Hepatic stellate cell (primary cell): ENCODE measurements around the gene FOXP4.

Source experiments
- DNase-seq: peaks from one replicate; pipeline ENCODE4 v3.0.0; 2011; ENCODE audit warnings: low spot score

The FOXP4 gene

DNA sequence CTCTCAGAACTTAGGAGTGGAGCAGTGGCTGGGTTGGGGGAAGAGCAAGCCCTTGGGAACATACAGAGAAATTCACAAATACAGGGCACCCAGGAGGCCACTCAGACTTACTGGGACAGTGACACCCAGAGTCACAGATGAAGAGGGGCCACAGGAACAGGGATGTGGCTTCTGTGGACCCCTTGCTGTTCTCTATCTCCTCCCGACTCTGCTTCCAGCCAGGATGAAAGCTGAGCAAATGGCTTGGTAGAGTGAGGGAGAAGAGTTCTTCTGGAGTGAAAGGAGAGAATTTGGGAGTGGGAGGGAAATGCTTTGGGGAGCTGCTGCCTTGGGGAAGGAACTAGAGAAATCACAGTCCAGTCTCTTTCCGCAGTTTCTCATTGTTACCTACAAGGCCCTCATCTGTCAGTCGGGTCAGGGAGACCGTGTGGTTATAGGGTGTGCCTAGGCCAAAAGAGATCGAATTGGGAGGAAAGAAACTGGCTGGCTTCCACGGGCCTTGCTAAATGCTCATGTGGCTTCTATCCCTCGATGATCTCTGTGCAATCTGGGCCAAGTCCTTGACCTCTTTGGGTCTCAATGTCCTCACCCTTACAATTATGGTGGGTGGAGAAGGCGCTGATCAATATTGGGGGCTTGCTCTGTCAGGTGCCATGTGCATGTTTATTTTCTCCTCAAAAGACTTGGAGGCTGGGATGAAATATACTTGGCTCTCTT lies 17.0 kb downstream of the FOXP4 start:
- no peak for DNase-seq

DNA sequence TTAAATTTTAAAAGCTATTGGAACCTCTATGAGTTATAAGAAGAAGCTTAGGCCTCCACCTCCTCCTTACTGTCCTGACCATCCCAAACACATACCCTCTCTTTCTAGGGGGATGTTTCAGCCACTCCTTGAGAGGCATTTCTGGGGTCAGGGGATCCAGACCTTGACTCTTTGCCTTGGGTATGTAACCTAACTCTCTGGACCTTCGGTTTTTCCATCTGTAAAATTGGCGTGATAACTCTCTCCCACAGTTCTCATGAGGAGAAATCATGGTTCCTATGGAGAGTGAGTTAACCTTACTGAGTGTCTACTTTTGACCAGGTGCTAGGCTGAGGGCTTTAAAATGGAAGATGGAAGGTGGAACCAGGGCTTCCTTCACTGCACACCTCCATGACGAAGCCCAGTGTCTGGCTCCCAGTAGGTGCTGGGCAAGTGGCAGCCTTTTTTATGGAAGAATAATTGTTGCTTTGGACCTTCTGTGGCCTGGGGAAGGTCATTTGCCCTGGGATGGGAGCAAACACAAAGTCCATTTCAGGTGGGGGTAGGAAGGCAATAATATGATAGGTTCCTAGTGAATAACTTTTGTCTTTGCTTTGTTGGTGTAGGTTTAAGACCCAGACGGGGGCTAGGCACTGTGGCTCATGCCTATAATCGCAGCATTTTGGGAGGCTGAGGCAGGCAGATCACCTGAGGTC lies 18.4 kb downstream of the FOXP4 start:
- no peak for DNase-seq

DNA sequence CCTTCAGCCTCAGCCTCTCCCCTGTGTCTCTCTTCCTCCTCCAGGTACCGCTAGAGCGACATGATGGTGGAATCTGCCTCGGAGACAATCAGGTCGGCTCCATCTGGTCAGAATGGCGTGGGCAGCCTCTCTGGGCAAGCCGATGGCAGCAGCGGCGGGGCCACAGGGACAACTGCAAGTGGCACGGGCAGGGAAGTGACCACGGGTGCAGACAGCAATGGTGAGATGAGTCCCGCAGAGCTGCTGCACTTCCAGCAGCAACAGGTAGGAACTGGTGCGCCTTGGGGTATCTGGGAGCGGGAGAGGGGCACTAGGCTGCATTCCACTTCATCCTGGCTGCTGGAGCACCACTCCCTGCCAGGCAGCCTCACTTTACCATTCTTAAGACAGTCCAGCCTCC lies 19.5 kb downstream of the FOXP4 start:
- no peak for DNase-seq

DNA sequence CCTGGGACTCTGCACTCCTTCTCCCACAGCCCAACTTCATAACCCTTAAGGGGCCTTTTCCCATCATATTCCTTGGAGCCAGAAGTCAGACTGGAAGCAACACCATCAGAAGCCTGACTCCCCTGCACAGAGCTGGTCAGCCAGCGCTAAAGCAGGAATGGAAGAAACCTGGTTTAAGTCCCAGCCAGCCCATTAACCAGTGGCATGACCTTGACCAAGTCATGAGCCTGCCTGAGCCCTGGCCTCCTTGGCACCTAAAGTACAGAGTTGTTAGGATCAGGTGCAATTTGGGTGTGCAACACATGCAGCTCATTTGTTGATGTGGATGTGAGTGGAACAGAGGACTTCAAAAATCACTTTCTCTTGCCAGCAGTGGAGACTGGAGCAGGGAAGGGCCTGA lies 20.8 kb downstream of the FOXP4 start:
- DNase-seq, result no peak

DNA sequence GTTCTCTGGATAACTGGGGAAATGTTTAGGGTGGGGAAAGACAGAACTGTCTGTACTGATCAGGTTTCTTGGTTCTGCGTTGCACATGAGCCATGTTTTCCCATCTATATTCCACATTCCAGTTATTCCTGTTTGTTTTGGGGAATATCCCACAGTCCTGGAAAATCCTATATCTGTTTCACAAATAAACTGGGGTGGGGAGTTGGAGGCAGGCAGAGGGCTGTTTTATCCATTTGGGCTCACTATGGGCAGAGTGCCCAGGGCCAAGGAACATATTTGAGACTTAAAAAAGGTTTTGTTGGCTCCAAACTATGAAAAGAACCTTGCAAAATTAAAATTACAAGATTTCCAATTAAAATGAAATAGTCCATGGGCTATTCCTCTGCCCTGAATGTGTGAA lies 21.5 kb downstream of the FOXP4 start:
- DNase-seq, result no peak

DNA sequence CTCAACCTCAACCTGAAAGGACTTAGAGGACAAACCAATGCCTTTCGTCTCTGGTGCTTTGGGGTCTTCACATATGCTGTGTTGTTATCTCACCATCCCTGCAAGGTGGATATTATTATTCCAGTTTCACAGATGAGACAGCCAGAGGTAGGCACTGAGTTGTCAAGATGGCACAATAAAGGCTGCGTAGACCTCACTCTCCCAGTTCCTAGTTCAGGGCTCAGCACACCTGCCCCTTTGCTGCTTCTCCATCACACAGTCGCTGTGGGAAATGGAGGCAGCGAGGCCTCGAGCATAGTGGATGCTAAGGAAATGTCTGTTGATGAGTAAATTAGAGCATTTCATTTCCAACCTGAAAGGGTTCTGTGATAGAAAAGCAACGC lies 22.0 kb downstream of the FOXP4 start:
- DNase-seq, result no peak

DNA sequence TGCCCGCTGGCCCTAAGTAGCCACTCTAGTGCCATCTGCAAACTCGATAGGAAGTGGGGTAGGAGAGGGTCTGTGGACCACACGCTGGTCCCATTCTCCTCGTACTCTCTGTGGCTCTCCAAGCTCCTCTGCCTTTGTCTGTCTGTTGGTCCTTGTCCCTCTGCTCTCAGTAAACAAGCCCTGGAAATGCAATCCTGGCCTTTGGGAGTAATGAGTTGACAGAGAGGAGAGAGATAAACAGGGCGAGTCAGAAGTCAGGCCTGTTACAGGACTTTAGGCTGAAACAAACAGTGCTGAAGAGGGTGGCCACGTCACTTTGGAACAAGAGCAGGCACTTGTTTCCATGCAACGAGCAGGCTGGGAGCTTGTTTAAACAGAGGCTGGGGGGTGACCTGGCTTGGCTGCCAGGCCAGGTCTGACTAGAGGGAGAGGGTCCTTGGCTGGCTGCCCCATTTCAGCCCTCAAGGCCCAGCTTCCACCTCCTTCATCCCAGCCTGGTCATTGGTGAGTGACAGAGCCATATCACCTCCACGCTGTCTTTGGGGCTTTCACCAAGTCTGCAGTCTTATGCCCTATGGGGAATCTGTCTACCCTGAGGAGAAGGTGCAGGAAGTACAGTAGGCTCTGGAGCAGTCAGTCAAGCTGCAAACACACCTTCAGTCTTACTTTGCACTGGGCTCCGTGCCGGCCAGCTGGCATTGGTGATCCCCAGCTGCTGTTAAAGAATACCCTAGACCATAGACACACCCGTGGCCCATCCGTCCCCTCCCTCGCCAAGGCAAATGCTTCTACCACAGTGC lies 22.6 kb downstream of the FOXP4 start:
- peak; percentile 33 for DNase-seq

DNA sequence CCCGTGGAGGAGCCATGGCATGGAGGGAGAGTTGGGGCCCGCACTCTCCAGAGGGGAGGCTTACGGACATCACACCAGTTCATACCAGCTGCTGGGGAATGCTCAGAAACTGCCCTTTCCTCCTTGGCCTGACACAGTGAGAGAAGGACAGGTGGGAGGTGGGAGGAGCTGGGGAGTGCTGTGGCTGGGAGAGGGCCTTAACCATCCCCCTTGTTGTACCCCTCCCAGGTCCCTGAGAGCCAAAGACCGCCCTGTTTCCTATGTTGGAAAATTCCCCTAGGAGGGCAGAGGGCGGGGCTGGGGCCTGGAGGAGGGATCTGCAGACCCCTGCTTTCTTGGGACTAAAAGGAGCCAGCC lies 24.1 kb downstream of the FOXP4 start:
- DNase-seq, result no peak

DNA sequence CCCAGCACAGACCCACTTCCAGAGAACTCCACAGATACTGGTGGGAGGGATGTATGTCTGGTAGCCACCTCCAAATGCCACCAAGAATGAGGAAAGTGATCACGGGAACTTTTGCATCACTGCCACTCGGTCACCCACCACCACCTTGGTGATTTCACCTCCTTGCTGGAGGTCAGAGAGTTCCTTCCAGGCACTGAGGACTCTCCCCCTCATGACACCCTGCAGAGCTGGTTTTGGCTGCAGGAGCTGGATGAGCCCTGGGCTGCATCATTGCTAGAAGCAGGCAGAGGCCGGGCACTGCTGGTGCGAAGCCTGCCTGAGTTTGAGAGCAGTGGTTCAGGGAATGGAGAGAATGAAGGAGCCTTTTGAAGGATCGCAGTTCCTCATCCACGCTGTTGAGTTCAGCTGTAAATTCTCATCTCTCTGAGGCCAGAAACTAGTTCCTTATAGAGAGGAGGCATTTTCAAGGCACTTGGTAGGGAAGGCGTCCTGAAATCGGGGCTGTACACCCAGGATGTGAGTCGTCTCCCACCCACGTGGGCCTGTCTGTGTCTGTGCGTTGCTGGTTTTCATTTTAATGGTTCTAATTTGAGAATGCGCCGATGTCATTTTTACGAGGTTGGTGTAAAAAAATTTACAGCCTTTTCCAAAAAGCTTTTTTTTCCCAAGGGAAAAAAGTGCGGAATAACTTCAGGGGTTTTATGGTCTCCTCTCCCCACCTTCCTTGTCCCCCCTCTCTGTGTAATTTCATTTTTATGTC lies 25.0 kb downstream of the FOXP4 start:
- DNase-seq, result no peak

DNA sequence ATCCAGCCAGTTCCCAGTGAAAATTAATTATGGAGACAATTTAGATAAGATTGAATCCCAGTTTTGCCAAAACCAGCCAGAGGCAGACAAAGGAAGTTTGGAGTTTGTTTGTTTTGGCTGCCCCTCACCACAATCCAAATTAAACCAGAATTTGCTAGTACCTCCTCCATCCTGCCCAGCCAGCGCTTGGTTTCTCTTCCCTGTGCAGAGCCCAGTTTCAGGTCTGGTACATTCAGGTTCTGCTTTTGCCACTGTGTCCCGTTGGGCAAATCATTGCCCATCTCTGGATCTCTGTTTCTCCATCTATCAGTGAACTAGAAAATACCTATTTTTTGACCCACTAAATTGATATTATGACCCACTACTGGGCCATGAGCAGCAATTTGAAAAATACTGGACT lies 26.4 kb downstream of the FOXP4 start:
- no peak for DNase-seq

DNA sequence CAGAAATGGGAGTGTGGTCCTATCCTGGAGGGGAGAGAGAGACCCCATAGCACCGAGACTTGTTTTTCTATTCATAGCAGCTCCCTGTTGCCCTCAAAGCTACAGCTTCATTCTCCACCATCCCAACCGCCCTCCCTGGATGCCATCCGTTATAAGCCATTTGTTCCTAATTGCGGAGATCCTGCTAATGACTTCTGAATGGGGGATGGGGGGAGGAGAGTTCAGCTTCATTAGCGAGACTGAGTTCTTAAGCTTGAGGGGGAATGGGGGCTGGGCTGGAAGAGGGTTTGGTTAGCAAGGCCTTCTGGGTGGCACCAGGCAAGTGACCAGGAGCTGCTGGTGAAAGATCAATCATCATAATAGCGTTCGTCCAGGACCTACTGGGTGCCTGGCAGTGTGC lies 27.1 kb downstream of the FOXP4 start:
- DNase-seq, result no peak

DNA sequence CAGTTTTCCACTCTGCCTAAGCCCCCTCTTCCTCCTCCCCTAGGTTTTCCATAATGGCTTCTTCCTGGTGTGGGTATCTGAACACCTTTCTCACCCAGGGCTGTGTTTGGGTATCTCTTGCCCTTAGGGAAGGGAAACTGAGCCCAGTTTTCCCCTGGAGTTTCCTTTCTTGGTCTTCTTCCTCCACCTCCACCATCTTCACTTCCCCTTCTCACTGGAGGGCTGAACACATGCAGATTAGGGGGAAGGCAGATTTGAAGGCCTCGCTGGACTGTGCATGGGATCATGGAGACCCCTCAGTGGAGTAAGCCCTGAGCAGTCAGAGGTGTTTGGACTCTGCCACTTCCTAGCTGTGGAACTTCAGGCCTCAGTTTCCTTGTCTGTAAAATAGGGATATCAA lies 27.8 kb downstream of the FOXP4 start:
- no peak for DNase-seq

DNA sequence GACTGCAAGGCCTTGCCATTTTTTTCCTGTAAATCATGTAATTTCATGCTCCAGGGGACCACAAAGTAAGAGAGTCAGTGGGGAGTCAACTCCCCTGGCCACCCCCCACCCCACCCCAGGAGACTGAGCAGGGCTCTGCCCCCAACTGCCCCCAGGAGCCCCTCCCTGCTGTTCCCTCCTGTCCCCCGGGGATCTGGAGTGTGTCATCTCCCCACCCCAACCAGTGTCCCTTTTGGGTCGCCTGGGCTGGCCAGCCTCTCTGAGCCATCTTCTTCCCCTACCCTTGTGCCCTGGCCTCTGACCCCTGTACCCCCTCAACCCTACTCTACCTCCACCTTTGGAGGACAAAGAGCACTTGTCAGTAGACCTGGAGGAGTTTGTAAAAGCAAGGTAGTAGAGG lies 29.4 kb downstream of the FOXP4 start:
- no peak for DNase-seq

DNA sequence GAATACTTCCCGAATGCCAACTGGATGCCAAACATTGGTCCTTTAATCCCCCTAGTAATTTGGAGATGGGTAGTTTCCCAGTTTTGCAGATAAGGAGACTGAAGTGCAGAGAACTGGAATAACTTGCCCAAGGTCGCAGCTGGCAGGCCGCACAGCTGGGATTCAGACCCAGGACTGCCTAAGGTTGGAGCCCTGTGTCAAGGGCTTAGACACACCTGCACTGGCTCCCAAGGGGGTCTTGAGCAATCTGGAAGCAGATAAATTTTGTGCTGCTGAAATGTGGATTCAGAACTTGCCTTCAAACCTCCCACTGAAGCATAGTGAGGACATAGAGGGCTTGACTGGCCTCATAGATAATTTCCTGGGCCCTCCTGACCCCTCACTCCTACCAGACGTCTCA lies 30.5 kb downstream of the FOXP4 start:
- no peak for DNase-seq

DNA sequence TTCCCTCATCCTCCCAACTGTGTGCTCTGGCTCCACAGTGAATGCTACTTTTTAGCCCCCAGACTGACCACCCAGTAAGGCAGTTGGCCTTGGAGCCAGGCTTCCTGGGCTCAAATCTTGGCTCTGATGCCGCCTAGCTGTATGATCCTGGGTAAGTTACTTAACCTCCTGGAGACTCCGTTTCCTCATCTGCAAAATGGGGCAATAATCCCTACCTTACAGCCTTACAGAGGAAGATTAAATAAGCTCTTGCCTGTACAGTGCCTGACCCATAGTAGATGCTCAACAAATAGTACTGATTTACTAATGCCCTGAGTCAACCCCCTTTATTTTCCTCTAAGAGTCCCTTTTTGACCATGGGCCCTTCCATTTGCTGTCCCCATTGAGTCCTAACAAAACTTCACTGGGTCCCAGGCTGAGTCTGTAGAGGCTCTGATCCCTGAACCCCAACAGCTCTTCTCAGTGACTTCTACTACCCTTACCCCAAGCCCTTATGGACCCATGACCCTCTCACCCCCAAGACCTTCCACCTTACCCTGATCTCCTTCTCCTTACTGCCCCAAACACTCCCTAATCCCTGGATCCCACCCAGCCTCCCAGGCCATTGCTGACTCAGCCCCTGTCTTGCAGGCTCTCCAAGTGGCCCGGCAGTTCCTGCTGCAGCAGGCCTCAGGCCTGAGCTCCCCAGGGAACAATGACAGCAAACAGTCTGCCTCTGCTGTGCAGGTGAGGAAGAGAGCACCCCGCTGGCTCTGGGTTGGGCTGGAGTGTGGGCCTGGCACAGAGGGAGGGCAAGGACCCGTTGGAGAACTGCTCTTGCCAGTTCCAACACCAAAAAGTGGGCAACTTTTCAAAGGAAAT lies 31.4 kb downstream of the FOXP4 start:
- DNase-seq, result peak; percentile 71

DNA sequence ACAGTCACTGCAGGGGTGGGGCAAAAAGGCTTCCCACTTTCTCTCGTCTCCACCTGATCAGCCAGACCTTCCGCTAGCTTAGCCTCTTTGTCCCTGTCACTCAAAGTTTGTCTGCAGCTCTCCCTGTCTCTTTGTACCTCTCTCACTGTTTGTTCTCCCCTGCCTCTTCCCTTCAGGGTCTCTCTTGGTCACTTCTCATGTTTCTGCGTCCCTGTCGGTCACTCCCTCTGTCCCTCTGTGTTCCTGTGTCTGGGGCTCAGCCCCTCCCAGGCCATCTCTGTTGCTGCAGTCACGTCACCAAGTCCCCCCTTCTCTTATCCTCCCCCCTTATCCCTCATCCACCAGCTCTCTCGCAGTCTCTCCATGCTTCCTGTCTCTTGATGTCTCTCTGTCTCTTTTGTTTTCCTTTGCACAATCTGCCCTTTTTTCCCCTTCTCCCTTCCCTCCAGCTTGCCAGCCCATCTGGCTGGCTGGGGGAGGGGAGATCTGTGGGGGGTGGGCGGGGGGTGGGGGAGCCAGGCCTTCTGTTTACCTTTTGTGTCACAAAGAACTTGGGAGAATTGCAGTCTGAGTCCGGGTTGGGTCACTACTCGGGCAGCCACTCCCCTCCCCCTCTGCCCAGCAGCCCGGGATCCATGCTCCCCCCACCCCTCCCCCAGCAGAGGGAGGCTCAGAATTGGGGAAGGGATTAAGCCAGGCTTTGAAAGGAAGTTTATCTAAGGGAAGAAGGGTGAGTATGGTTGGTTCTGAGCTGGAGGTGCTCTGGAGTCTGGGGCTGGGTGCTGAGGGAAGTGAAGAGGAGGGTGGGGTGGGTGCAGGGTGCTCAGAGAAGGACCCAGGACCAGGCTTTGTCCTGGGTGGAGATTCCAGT lies 32.3 kb downstream of the FOXP4 start:
- DNase-seq, result peak; percentile 77

DNA sequence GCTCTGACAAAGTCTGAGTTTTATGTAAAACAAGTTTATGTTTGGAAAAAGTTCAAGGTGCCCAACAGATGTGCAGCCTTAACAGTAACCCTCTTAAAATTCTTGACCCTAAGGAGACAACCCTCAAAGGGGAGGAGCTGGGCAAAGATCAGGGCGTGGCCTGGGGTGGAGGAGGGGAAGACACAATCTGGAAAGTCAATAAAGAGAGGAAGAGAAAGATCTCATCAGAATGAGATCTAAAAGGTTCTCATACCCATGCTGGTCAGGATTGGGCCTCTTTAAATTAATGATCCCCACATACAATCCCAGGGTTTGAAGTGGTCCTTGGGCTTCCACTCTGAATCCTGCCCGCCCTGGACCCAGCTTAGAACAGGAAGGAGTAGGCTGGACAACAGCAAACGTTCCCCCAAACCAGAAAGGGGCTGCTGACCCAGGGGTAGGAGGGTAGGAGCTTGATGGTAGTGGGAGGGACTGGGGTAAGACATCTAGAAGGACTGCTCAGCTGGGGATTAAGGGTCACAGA lies 33.0 kb downstream of the FOXP4 start:
- peak; percentile 37 for DNase-seq

DNA sequence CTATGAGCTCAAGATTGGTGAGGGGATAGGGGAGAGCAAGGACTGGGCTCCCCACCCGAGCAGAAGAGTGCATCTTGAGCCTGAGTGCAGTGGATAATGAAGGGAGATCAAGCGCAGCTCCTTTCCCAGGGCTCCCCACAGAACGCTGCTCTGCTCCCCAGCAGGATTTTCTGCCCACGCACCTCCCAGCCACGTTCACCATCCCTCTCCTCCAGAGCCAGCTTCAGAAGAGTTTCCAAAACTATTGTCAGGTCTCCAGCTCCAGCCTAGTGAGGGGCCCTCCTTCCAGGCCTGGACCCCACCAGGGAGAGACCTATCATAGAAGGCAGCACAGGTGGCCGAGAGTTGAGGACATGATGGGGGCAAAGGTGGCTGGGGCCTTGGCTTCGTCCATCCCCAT lies 34.5 kb downstream of the FOXP4 start:
- DNase-seq, result no peak

DNA sequence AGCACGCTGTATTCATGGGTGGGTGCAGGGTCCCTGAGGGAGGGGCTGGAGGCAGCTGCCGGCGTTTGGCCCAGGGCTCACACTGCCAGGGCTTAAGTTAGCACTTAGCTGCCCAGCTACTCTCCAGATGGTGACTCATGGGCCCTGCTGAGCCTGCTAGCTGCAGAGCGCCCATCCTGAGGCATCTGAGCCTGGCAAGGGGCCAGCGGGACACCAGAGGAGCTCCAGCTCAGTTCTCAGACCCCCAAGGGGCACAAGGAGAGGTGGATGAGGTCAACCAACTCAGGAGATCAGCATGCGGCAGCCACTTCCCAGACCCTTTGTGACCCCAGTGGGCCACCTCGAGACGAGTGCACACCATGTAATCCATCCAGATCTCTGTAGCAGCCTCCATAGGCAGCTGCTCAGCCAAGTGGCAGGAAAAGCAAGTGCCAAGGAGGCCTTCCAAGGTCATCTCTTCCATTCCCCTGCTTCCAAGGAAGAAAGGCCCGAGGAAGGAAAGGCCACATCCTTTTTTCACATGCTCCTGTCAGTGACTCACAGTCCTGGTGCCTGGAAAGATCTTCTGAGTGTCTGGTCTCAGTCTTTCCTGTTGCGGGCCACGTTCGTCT lies 35.3 kb downstream of the FOXP4 start:
- peak; percentile 95 for DNase-seq

DNA sequence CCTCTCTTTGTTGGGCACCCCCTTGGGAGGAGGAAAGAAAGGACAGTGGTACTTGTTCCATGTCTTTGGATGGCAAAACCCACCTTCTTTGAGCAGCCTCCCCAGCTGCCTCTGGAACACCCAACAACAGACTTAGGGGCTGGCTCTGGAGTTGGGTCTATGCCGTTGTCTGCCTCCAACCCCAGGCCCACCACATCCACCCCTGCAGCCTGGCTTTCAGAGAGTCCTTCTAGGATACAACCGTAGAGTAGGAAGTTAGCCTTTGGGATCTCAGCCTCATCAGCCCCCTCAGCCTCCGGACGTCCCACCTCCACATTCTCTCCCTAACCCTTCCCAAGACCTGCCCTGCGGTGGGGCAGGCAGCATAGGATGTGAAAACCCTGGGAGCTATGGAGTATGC lies 36.4 kb downstream of the FOXP4 start:
- no peak for DNase-seq
